Measurements from ENCODE around the gene STIM1. TPM values are rescaled to one million over a fixed set of nuclear protein-coding genes. Genes with fewer than 3 reads are reported as not detected.

The STIM1 gene
- total RNA-seq, 1 donor from 2014 or later: 46.9 TPM

GRCh38 chr11:3902441-3902840, 47.0 kb downstream of the STIM1 start:
- no peak for DNase-seq (ENCODE audit: extremely low spot score, unreplicated experiment)
- Mint-ChIP-seq H3K36me3 (ENCODE audit: unreplicated experiment) (no peaks in the 10 kb centered on the region), H3K27ac (ENCODE audit: unreplicated experiment) (no peak overlapping the region), H3K9me3 (ENCODE audit: unreplicated experiment) (no peaks in the 10 kb centered on the region), H3K4me3 (ENCODE audit: unreplicated experiment) (no peak overlapping the region), H3K27me3 (ENCODE audit: unreplicated experiment) (no peaks in the 10 kb centered on the region), H3K4me1 (ENCODE audit: unreplicated experiment) (peaks cover 22% of the 10 kb centered on the region)
- TF ChIP-seq, protein P1, sequence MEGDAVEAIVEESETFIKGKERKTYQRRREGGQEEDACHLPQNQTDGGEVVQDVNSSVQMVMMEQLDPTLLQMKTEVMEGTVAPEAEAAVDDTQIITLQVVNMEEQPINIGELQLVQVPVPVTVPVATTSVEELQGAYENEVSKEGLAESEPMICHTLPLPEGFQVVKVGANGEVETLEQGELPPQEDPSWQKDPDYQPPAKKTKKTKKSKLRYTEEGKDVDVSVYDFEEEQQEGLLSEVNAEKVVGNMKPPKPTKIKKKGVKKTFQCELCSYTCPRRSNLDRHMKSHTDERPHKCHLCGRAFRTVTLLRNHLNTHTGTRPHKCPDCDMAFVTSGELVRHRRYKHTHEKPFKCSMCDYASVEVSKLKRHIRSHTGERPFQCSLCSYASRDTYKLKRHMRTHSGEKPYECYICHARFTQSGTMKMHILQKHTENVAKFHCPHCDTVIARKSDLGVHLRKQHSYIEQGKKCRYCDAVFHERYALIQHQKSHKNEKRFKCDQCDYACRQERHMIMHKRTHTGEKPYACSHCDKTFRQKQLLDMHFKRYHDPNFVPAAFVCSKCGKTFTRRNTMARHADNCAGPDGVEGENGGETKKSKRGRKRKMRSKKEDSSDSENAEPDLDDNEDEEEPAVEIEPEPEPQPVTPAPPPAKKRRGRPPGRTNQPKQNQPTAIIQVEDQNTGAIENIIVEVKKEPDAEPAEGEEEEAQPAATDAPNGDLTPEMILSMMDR (IDR thresholded peaks at IDR 0.05): no peak

GRCh38 chr11:3903207-3903896, 47.9 kb downstream of the STIM1 start:
- DNase-seq (ENCODE audit: extremely low spot score, unreplicated experiment): no peak
- Mint-ChIP-seq H3K27me3 (ENCODE audit: unreplicated experiment) (no peaks in the 10 kb centered on the region), H3K36me3 (ENCODE audit: unreplicated experiment) (no peaks in the 10 kb centered on the region), H3K4me1 (ENCODE audit: unreplicated experiment) (peaks cover 22% of the 10 kb centered on the region), H3K9me3 (ENCODE audit: unreplicated experiment) (no peaks in the 10 kb centered on the region), H3K4me3 (ENCODE audit: unreplicated experiment) (no peak overlapping the region), H3K27ac (ENCODE audit: unreplicated experiment) (no peak overlapping the region)
- TF ChIP-seq, protein P1 (IDR thresholded peaks at IDR 0.05): no peak

DNA sequence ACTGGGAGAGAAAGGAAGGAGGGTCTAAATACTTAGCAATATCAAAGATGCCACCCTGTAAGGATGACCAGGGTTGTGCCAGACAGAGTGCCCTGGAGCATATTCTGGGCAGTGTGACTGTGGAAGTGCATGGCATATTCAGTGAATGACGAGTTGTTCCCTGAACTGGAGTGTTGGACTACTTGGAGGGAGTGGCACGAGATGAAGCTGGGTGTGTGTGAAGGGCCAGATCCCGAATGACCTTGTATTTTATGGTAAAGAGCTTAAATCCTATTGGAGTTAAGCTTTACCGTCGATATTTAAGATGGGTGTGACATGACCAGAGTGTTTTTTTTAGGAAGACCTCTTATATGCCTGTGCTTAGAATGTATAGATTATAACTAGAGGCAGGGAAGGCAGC, 48.8 kb downstream of the STIM1 start:
- no peaks in the 10 kb centered on the region for H3K27me3 Mint-ChIP-seq (ENCODE audit: unreplicated experiment)
- no peak overlapping the region for H3K27ac Mint-ChIP-seq (ENCODE audit: unreplicated experiment)
- TF ChIP-seq, protein P1 (IDR thresholded peaks at IDR 0.05): no peak
- DNase-seq (ENCODE audit: extremely low spot score, unreplicated experiment): no peak
- H3K9me3 Mint-ChIP-seq (ENCODE audit: unreplicated experiment): no peaks in the 10 kb centered on the region
- peaks cover 22% of the 10 kb centered on the region for H3K4me1 Mint-ChIP-seq (ENCODE audit: unreplicated experiment)
- no peak overlapping the region for H3K4me3 Mint-ChIP-seq (ENCODE audit: unreplicated experiment)
- no peaks in the 10 kb centered on the region for H3K36me3 Mint-ChIP-seq (ENCODE audit: unreplicated experiment)

DNA sequence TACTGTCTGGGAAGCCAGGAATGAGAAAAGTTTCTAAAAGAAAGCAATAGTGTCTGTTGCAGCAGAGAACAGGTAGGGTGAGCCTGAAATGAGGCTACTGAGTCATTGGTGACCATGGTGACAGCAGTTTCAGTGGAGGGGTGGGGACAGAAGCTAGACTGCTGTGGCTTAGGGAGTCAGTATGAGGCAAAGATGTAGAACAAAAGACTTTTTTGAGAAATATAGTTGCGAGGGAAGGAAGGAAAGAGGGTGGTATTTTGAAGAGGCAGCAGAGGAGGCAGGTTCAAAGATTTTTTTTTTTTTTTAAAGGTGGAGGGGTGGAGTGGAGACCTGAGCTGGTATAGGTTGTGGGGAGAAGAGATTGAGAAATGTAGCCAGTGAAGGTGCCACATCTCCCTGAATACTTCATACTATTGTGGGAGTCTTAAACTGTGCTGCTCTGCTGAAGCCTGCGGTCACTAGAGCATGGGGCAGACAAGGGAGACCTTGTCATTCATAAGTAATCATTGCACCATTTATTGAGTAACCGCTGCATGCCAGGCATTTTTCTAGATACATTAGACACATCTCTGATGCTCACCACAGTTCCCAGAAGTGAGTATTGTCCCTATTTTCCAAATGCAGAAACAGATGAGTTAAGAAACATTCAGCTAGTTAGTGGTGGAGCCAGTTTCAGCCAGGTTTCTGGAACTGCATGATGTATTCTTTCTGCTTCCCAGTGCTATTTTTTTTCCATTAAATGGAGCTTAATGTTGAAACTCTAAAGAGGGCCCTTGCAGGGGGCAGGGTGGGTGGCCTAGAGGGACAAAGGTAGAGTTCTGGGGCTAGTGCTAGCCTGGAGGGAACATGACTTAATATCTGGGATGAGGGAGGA, 49.9 kb downstream of the STIM1 start:
- H3K36me3 Mint-ChIP-seq (ENCODE audit: unreplicated experiment): no peaks in the 10 kb centered on the region
- no peaks in the 10 kb centered on the region for H3K27me3 Mint-ChIP-seq (ENCODE audit: unreplicated experiment)
- peak overlapping the region; percentile 51 for H3K27ac Mint-ChIP-seq (ENCODE audit: unreplicated experiment)
- TF ChIP-seq, protein P1 (IDR thresholded peaks at IDR 0.05): no peak
- no peaks in the 10 kb centered on the region for H3K9me3 Mint-ChIP-seq (ENCODE audit: unreplicated experiment)
- no peak for DNase-seq (ENCODE audit: extremely low spot score, unreplicated experiment)
- peaks cover 22% of the 10 kb centered on the region for H3K4me1 Mint-ChIP-seq (ENCODE audit: unreplicated experiment)
- no peak overlapping the region for H3K4me3 Mint-ChIP-seq (ENCODE audit: unreplicated experiment)

- Mint-ChIP-seq H3K27ac (ENCODE audit: unreplicated experiment) (no peak overlapping the region), H3K36me3 (ENCODE audit: unreplicated experiment) (no peaks in the 10 kb centered on the region)
- DNase-seq (ENCODE audit: extremely low spot score, unreplicated experiment): no peak
These were observed 50.7 kb downstream of the STIM1 start for GRCh38 chr11:3906166-3906565.

More at GRCh38 chr11:3906166-3906565, 50.7 kb downstream of the STIM1 start:
- Mint-ChIP-seq H3K4me1 (ENCODE audit: unreplicated experiment) (peaks cover 22% of the 10 kb centered on the region), H3K9me3 (ENCODE audit: unreplicated experiment) (no peaks in the 10 kb centered on the region), H3K27me3 (ENCODE audit: unreplicated experiment) (no peaks in the 10 kb centered on the region), H3K4me3 (ENCODE audit: unreplicated experiment) (no peak overlapping the region)
- TF ChIP-seq, protein P1 (IDR thresholded peaks at IDR 0.05): no peak
